ENCODE results near the gene GREM2.

GREM2 gene

DNA sequence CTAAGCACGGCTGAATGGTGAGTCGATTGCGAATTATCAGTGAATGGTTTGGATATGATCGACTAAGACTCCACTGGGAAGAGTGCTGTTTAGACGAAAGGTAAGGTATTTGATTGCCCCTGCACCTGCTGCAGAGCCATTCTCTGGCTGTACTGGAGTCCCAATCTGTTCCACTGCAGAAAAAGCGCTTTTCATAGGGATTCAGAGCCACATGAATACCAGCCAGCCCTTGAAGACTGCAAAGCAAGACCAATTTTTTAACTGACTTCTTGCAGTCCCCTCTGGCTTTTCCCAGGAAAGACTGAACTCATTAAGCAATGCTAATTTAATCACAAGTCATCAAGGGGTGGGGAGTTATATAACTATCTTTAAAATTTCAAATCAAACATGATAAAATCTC is 1.3 kb downstream of the GREM2 start:
- no peak for DNase-seq (ENCODE audit: low read depth in 2 of 2)

DNA sequence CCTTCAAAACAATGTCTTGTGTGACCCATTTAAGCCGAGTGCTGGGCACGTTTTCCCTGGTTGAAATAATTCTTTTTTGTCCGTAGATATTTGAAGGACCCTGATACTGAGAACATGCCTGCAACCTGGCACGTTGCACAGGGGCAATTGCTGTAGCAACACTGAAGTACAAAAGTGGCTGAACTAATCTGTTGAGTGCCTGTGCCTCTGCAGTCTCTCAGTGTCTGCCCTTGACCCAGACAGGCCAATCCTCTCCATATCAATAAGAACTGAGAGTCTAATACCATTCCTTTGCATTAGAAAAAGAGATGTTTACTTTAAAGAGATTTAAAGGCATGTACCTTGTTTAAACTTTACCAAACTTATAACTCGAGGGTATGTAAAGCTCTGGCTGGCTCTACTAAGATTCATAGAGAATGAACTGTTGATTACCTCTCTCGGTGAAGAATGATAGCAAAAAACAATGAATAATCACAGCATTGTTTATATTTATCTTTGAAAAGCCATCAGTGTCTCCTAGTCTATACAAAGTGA is 2.4 kb downstream of the GREM2 start:
- no peak for DNase-seq (ENCODE audit: low read depth in 2 of 2)

DNA sequence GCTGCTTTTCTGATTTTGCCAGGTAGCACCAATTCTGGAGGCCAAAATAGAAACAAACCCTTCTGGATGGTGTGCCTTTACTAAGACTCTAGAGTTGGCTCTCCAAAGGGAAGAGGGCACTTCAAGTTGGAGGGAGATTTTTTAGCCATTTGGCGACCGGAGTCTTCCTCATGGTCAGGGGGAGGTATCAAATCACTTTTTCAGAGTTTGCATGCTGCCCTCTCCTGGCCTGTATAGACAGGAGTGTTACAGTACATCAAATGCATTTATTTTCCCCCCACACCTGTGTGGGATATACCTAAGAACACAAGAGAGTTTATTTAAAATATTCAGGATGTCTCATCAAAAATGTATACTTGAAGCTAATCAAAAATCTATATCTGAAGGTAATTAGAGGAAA is 3.2 kb downstream of the GREM2 start:
- DNase-seq (ENCODE audit: low read depth in 2 of 2): no peak

DNA sequence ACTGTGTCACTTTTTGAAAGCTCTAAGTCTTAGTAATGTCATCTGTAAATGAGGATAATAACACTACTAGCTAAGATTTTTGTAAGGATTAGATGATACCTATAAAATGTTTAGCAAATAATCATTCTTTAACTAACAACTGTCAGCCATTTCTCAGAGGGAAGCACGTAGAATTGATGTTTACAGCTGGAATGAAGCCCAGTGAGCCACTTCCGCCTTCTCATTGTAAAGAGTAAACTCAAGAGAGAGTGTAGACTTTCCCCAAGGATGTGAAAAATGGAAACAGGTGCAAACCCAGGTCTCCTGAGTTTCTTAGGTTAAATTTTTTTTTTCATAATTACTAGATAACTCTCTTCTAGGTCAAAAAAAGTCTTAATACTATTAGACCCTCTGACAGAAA is 4.9 kb downstream of the GREM2 start:
- no peak for DNase-seq (ENCODE audit: low read depth in 2 of 2)

DNA sequence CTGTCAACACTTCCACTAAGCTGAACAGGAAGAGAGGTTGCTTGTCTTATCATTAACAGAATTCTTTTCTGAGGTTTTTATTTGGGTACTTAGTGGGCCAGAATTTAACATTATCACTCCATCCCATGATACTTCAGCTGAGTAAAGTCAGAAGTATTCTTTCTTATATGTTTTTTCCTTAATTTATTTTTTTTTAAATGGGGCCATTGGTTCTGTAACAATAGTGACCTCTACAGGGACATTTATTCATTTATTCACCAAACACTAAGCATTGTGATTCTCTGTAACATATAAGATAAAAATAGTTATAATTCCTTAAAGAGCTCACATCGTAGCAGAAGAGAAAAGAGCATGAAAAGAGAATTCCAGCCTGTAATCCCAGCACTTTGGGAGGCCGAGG is 9.8 kb downstream of the GREM2 start:
- DNase-seq (ENCODE audit: low read depth in 2 of 2): no peak

DNA sequence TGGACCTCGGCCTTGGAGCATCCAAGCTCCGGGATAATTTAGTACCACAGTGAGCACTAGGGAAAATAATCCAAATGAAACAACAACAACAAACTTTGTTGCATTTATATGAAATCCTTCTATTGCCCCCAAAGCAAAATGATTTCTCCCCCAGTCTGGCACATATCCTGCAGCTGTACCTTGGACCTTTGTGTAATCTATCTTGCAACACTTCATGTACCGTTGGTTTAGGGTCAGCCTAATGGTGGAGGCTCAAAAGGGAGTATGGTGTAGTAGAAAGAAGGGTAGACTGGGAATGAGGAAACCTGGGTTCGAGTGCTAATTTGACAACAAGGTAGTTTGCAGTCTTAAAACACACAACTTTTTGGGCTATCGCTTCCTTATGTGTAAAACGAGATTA is 12.1 kb downstream of the GREM2 start:
- no peak for DNase-seq (ENCODE audit: low read depth in 2 of 2)

DNA sequence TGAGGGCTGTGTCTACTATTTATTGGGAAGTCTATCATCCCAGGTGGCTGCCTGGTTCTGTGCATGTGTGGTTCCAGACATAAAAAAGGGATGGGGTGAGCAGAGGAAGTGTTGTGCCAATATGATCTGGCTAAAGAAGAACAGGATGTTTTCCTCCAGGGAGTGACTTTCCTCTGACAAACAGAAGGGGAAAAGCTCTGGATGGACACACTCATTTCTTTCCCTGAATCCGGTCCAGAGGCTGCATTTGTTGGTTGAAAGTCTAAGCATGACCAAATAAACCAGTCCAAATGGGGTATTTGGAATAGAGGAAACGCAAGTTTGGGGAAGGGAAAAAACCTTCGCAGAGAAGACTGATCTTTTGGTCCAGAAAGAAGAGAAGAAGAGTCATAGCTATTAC is 12.7 kb downstream of the GREM2 start:
- no peak for DNase-seq (ENCODE audit: low read depth in 2 of 2)

DNA sequence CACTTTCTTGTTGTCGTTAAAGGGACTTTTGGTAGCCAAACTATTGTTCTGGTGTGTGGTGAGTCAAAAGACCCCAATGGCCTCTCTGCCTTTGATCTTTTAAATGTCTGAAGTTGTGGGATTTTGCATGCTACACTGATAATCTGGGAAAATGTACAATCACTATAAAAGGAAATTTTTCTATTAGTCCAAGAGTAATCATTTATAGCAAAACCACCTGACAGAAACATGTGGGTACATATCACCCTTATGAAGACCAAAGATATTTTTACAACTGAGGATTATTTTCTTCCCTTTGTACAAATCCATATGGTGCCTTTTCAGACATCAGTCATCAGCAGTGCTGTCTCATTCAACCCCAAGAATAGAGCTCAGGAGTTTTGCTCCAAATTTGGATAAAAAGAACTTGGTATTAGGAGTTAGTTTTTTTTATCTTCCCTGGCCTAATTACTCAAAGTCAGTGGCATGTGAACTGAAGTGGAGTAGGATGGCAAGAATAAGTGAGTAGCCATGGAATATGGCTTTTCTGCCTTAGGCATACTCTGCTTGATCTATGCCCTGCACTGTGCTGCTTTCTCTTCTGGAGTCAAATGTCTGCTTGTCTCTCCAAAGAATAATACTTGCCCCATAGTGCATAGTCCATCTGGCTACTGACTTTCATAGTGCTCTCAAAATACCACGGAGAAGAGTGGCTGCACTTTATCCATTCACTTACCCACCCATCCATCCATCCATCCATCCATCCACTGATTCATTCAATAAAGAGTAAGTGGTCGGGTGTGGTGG is 13.5 kb downstream of the GREM2 start:
- no peak for DNase-seq (ENCODE audit: low read depth in 2 of 2)

DNA sequence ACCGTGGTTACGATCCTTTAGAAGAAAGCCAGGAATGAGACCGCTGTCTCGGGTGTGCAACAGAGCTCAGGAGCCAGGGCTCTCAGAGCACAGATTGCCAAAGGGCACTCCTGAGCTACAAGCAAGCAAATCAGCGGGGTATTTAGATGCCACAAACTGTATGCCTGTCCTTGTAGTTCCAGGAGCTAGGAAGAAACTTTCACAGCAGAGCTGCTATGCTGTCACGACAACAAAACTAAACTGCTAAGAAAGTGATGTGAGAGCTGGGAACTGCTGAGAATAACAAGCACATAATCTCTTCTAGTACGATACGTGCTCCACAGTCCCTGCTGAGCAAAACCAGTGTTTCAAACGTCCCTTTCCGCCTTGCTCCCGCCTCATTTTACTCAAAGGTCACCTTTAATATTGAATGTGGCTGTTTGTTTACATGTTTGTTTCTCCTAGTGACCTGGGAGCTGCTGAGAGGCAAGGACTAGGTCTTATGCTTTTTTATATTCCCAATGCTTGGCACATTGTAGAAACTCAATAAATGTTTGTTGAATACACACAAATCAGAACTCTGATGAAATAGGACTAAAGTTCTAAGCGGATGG is 14.7 kb downstream of the GREM2 start:
- DNase-seq (ENCODE audit: low read depth in 2 of 2): no peak

DNA sequence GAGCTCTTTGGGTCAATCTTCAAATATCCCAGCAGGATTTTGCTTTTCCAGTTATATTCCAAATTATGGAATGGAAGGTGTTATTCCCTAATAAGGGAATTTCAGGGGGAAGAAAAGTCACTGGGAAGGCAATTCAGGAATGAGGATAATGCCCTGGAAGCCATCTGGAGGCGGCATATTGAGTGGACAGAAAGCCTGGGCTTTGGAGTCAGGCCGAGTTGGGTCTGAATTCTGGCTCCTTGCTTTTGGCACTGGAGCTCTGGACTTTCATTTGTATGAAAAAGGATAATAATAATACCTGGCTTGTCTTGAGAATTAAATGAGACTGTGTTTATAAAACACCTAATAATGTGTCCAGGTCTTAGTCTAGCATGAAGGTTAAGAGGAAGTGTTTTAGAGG is 16.5 kb downstream of the GREM2 start:
- no peak for DNase-seq (ENCODE audit: low read depth in 2 of 2)

DNA sequence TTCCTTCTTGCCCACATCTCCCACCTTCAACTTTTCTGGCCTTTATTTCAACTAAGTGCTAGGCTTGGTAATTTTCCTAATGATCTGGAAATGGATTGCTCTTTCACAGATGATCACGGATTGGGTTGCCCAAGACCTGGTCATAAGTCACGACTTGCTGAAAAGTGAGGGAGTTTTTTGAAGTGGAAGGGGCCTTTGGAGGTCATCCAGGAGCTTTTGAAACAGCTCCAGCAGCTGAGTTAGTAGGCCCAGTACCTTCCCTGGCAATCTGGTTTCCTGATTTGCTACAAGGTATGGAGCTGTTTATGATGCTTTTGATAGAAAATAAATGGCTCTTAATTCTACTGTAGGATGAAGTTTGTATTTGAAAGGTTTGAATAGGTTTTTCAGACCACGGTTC is 20.4 kb downstream of the GREM2 start:
- no peak for DNase-seq (ENCODE audit: low read depth in 2 of 2)

DNA sequence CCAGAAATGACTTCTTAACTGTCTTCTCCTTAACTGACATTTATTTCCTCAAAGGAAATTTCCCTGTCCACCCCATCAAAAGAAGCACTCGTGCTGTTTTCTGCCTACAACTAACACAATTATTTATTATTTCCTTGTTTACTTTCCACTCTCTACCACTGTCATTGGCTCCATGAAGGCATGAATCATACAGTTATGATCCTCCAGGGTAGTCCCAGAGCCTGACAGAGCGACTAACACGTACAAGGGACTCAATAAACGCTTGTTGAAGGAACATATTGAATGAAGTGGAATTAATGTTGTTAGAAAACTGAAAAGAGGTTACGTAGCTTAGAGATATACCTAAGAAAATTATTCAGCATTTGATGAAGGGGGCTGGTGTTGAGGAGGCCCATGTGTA is 20.9 kb downstream of the GREM2 start:
- no peak for DNase-seq (ENCODE audit: low read depth in 2 of 2)

DNA sequence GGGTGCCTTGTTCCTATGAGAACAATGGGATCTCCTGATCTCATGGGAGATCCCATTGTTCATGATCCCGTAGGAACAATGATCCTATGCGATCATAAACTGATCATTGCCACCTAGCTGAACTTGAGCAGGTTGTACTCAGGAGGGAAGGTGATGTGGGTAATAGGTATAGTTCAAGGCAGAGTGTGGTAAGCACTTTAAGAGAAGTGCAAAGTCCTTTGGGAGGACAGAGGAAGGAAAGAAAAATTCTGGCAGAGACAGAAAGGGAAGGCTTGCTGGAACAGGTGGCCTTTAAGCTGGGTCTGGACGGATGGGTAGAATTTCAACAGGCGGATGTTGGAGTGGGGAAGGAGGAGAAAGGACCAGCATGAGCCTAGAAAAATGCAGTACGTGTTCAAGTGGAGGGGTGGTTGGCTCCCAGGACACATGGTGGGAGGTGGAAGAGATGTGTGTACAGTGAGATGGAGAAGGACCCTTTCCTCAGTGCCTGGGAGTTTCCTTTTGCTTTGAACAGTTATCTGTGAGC is 22.3 kb downstream of the GREM2 start:
- no peak for DNase-seq (ENCODE audit: low read depth in 2 of 2)

DNA sequence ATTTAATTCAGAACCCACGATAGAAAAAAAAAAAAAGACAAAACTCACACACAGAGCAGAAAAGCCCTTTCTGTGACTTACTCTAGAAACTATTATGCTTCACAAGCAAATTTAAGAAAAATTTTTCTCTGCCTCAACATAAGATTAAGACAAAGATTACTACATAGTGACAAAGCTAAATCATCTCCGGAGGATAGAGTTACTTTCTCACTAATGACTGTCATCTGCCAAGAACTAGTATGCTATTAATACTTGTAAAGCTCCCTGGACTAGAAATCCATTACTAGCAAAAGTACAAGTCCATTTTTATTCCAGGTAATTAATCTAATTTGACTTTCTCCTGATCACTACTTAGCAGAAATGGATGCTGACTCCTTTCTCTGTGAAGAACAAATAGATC is 25.9 kb downstream of the GREM2 start:
- no peak for DNase-seq (ENCODE audit: low read depth in 2 of 2)

DNA sequence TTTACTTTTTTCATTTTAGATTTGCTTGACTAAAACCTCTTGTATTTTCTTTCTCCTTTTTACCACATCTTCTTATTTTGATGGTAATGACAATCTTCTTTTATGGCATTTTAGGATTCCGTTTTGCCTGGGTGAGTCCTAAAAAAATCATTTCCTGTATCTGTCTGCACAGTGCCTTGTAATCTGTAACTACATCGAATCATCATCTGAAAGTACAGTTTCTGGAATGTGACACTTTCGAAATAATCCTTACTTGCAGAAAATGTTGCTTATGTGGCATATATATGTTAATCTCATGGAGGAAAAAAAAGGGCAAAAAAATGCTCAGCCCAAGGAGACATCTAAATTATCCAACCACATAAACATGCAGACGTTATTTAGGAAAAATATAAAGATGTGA is 29.0 kb downstream of the GREM2 start:
- no peak for DNase-seq (ENCODE audit: low read depth in 2 of 2)

DNA sequence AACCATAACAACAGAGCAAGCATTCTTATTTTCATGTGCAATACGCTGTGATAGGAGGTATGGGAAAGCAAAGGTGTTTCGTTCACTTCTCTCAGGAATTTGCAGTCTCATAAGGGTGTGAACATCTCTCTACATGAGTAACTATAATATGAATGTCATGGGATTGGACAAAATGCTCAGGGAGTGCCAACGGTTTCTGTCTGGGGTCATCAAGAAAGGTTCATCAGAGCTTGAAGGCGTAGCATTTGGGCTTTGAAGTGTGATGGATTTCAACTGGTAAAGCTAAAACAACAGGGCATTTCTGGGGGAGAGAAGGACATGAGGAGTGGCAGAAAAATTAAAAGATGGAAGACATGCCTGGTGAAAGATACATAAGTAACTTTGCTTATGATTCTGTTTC is 32.4 kb downstream of the GREM2 start:
- no peak for DNase-seq (ENCODE audit: low read depth in 2 of 2)

DNA sequence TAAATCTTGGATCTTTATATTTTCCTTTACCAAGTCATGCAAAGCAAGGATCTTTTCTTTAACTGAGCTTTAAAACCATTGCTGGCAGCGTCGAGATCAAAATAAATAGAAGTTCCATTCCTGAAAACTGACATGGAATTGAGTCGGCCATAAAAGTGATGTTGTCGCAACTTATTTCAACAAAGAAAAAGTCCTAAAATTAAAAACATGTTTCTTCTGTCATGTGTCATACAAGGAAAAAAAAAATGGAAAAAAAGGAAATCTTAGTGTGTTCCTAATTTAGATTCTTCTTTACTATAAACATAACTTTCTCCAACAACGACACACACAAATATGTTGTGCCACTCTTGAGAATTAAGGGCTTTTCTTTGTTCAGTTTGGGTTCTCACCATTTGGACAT is 34.9 kb downstream of the GREM2 start:
- DNase-seq (ENCODE audit: low read depth in 2 of 2): no peak

DNA sequence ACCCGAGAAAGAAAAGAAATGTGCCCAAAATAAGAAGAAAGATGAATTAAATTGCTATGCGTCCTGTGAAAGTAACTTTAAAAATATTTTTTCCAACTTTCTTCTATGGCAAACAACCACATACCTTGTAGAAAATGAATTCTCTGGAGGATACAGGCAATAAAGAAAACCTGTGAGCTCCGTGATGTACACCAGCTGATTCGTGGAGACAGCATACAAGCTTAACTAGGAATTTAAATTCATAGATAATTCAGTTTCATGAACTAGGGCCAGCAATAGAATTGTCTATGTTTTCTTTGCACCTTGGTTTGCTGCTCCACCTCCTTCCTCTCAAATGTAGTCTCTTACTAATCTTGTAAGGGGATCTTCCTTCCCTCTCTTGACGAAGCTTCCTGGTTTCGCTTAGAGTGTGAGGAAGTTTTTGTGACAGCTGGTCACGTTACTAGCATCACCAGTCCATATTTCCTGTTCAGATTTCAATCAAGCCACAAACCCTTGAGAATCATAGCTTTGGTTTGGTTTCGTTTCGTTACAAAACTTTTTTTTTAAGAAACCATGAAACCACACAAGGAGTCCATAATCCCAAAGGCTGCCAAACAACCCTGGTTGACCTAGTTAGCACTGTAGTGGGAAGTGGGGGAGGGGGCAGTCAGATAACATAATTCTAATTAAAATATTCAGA is 35.8 kb downstream of the GREM2 start:
- DNase-seq (ENCODE audit: low read depth in 2 of 2): no peak

DNA sequence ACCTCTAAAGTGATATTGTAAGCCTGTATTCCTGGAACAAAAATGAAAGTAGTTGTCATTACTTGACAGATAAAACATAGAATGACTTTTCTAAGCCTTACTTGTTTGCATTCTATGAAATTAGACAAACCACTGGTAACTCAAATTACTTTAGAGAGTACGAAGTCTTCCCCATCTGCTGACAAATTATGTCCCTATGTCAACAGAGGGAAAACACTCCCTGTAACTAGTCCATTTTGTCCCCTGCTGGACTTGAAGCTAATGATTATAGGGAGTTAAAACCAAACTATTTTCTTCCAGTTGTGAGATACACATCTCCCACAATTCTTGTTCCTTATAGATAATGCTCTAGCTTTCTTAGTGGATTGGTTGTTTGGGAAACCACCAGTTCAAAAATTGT is 39.6 kb downstream of the GREM2 start:
- no peak for DNase-seq (ENCODE audit: low read depth in 2 of 2)

DNA sequence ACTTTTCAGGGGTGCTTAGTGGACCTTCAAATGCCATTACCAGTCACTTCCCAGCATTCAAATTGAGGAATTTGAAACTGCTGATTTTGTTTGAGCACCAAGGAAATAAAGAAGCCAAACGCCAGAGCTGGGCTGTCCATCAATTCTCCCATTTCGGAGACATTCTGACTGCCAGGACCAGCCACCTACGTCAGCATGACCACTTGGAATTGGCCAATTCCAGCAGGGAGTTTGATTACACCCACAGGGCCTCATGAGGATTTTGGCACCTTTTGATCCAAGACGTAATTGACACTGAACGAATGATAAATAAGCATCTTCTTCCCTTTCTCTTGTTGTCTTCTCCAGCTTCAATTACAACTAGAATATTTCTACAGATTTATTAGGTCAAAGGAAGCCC is 40.2 kb downstream of the GREM2 start:
- DNase-seq (ENCODE audit: low read depth in 2 of 2): no peak

DNA sequence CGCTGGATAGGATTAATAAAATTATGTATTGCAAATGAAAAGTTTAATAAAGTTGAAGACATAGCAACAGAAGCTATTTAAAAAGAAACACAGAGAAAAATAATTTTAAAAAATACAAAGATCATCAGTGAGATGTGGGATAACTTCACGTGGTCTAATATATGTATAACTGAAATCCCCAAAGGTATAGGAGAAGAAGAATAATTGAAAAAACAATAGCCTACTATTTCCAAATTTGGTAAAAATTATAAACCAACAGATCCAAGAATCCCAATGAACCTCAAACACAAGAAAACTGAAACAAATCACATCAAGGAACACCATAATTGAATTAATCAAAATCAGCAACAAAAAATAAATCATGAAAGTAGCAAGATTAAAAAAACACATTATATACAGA is 44.9 kb downstream of the GREM2 start:
- no peak for DNase-seq (ENCODE audit: low read depth in 2 of 2)

DNA sequence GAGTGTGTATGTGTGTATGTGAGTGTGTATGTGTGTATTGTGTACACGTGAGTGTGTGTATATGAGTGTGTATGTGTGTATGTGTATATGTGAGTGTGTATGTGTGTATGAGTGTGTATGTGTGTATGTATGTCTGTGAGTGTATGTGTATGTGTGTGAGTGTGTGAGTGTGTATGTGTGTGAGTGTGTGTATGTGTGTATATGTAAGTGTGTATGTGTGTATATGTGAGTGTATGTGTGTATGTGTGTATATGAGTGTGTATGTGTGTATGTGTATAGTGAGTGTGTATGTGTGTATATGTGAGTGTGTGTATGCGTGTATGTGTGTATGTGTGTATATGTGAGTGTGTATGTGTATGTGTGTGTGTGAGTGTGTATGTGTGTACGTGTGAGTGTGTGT is 49.2 kb downstream of the GREM2 start:
- no peak for DNase-seq (ENCODE audit: low read depth in 2 of 2)

DNA sequence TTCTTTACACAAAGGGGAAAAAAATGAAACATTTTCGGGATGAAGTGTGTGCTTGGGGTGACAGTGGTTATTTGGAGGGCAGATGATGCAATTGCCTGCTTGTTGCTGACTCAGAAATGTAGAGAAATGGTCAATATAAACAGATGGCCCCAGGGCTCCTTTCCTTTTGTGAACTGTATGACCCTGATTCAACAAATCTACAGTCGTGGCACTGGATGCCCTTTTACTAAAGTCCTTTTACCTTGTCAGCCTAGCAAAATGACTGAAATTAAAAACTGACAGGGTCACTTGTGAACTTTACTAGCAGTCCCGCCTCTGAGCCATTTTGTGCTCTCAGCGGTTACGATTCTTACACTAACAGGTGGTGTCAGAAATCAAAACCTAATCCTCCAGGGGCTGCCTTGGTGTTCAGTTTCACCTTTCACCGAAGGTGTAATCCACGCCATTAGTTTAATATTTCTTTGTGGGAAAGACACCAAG is 49.8 kb downstream of the GREM2 start:
- DNase-seq (ENCODE audit: low read depth in 2 of 2): no peak

Data from stimulated activated CD4-positive, alpha-beta T cell treated with anti-CD3 and anti-CD28 coated beads, Interleukin-12 subunit alpha, Interleukin-12 subunit beta, amount 100 ng/mL, for 24 hours (primary cell).